ENCODE data around the gene CSMD2. TPM values are rescaled to one million over a fixed set of nuclear protein-coding genes. Genes with fewer than 3 reads are reported as not detected.

Gene CSMD2
- polyA plus RNA-seq, 1 of the 3 experiments (the other 2 are of a cell fraction): not detected

GRCh38 chr1:33741749-33742148, 423.3 kb downstream of the CSMD2 start (continued):
- TF ChIP-seq CTCF (IDR thresholded peaks at IDR 0.05) (no peak), MXI1 (IDR thresholded peaks at IDR 0.05; ENCODE audit: low read depth, low read length) (no peak)

- POLR2A ChIA-PET: no interaction called here
- H3K79me2 ChIP-seq (ENCODE audit: insufficient read depth): no peaks in the 10 kb centered on the region
- no peak overlapping the region for H3K9ac ChIP-seq
- H3F3A ChIP-seq (replicated peaks; ENCODE audit: insufficient read depth): no peaks in the 10 kb centered on the region
- DNase-seq: no peak
- 36% methylated on average over 8 of the region's 8 CpGs for WGBS (ENCODE audit: low lambda C conversion rate)
- H2AFZ ChIP-seq (ENCODE audit: low read depth): no peak overlapping the region
- no peaks in the 10 kb centered on the region for H3K36me3 ChIP-seq (replicated peaks in 1 of 2; ENCODE audit: control insufficient read depth in 1 of 2, insufficient read depth in 2 of 2, low read length in 1 of 2)
- CTCF ChIA-PET: interaction anchor here (1.1 to 9.1 kb wide), 5 partner anchors 12 to 1003 kb away, joined by 3 to 111 read pairs (median 4); no protein-coding TSS in a partner anchor
- no peak overlapping the region for H3K4me3 ChIP-seq (ENCODE audit: low read depth in 2 of 2, low read length in 1 of 2)
- no peaks in the 10 kb centered on the region for H3K9me3 ChIP-seq
- TF ChIP-seq FOSL2 (IDR thresholded peaks at IDR 0.05; ENCODE audit: borderline replicate concordance, low read depth): no peak
- no peak for TF ChIP-seq EP300 (IDR thresholded peaks at IDR 0.05; ENCODE audit: borderline replicate concordance in 1 of 2, low read depth in 1 of 2, low read length in 1 of 2)
- no peak for TF ChIP-seq YY1 (IDR thresholded peaks at IDR 0.05; ENCODE audit: low read depth)
- no peak for TF ChIP-seq RFX5 (IDR thresholded peaks at IDR 0.05; ENCODE audit: low read length)
- TF ChIP-seq TEAD4 (IDR thresholded peaks at IDR 0.05; ENCODE audit: borderline replicate concordance, insufficient read depth): no peak
- no peak for TF ChIP-seq GABPA (IDR thresholded peaks at IDR 0.05; ENCODE audit: low read depth)
- no peak for TF ChIP-seq RAD21 (IDR thresholded peaks at IDR 0.05; ENCODE audit: low read length)
- no peak for TF ChIP-seq SIN3A (IDR thresholded peaks at IDR 0.05; ENCODE audit: borderline replicate concordance, low read depth, low read length)
- no peak for TF ChIP-seq RXRA (IDR thresholded peaks at IDR 0.05; ENCODE audit: borderline replicate concordance, low read depth)
- TF ChIP-seq POLR2AphosphoS5 (IDR thresholded peaks at IDR 0.05; ENCODE audit: low read depth, low read length): no peak
- no peak for TF ChIP-seq REST (IDR thresholded peaks at IDR 0.05; ENCODE audit: low read depth, low read length)
- no peak for TF ChIP-seq TAF1 (IDR thresholded peaks at IDR 0.05; ENCODE audit: borderline replicate concordance, low read depth, low read length)
- TF ChIP-seq GATA2 (CRISPR knock-in tag; IDR thresholded peaks at IDR 0.05): no peak
- no peak for TF ChIP-seq NRF1 (IDR thresholded peaks at IDR 0.05; ENCODE audit: low read depth, low read length)
- no peak for TF ChIP-seq MAX (IDR thresholded peaks at IDR 0.05; ENCODE audit: low read depth)
- TF ChIP-seq ZBTB33 (IDR thresholded peaks at IDR 0.05; ENCODE audit: borderline replicate concordance, low read depth): no peak
- TF ChIP-seq USF1 (IDR thresholded peaks at IDR 0.05; ENCODE audit: borderline replicate concordance, low read depth): no peak
- no peak for TF ChIP-seq IRF3 (IDR thresholded peaks at IDR 0.05; ENCODE audit: low read depth, low read length)
- H3K27ac ChIP-seq (ENCODE audit: low read depth in 2 of 2, low read length in 1 of 2): no peak overlapping the region
- no peaks in the 10 kb centered on the region for H3K27me3 ChIP-seq (ENCODE audit: insufficient read depth)
- H3K4me1 ChIP-seq (ENCODE audit: control insufficient read depth in 1 of 2, insufficient read depth in 2 of 2, low read depth in 1 of 2, low read length in 1 of 2): no peaks in the 10 kb centered on the region; a peak in 1 of 4 replicates
- no peaks in the 10 kb centered on the region for H4K20me1 ChIP-seq (ENCODE audit: insufficient read depth)
- H3K9me2 ChIP-seq: no peaks in the 10 kb centered on the region
- H3K4me2 ChIP-seq: no peak overlapping the region
These were observed 424.8 kb downstream of the CSMD2 start for GRCh38 chr1:33740040-33740744.
